Ecto neural progenitor cell (in vitro differentiated cells): Measurements from ENCODE around the gene KCNQ1.

ENCODE experiments used
- DNase-seq: peaks from one replicate; pipeline ENCODE4 v3.0.0-alpha.2; 2018; ENCODE audit warnings: low spot score

Gene KCNQ1

DNA sequence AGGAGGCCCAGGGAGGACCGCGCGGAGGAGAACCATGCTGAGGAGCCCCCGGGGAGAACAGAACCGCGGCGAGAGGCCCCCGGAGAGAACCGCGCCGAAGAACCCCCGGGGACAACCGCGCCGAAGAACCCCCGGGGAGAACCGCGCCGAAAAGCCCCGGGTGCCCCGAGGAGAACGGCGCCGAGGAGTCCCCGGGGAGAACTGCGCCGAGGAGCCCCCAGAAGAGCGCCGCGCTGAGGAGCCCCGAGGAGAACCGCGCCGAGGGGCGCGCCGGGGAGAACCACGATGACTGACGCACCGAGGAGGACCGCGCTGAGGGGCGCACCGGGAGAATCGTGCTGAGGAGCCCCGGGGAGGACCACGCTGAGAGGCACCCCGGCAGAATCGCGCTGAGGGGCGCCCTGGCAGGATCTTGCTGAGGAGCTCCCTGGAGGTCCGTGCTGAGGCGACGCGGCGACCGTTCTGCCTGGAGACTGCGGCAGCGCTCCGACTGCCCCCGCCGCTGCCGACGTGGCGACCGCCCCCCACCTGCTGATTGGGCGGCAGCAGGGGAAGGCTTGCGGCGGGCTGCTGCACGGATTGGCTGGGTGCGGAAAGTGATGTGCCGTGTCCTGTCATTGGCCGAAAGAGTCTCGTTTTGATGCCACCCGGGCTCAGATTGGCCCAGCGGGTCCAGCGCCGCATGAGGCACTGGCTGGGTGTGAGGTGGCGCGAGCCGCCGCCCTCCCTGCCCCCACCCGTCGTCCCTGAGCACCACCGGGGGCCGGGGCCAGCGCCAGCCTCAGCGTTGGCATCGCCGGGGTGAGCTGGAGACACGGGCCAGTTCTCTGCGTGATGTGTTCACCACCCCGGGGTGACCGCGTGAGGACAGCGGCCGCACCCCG is 255.0 kb downstream of the KCNQ1 start, which contains the start of gene KCNQ1OT1:
Gene KCNQ1OT1, minus strand, starts transcription at position 464 of the 884 bp plus-strand sequence.
- peak; percentile 91 for DNase-seq

DNA sequence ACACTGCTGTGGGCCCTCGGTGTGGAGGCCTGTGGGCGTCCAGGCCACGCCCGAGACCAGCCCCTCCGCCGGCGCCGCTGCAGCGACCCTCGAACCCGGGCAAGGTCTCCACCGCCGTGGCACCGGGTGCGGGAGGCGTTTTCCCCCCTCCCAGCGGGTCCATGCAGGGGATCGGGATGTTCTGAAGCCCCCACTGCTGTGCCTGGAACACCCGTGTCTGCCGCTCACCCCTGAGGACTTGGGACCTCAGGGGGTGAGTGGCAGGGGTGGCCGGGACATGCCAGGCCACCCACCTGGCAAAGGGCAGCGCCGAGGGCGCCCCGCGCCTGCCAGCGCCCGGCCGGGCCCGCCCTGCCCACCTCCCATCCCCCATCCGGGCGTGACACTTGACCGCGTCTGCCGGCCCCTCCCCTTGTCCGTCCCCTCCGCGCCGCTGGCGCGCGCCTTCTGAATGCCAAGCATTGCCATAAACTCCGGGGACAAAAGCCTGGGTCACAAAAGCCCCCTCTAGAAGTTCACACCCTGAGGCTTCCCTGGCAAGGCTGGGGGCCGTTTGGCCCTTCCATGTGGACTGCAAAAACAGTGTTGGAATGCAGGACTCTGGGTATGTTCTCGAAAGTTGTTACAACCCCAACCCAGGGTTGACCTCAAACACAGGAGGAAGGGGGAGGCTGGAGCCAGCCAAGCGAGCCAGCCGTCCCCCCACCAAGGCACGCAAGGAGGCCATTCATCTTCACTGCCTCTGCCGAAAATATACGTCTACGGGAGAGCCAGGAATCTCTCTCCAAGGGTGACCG is 255.8 kb downstream of the KCNQ1 start:
- DNase-seq: no peak

DNA sequence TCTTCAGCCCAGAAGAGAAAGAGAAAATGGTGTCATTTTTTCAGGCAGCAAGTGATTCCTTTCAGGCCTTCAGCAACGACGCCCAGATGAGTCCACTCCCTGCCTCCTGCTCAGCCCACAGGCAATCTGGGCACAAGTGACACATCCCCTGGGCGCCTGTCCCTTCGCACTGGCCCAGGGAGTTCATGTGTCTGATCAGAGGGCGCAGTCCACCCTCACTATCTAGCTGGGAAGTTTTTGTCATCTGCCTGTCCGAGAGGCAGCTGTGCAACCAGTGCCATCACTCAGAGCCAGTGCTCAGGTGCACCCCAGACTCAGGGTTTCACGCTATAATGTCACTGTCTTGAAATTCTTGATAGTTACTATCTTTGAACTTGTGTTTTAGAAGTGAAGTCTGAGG is 256.4 kb downstream of the KCNQ1 start:
- DNase-seq: no peak

DNA sequence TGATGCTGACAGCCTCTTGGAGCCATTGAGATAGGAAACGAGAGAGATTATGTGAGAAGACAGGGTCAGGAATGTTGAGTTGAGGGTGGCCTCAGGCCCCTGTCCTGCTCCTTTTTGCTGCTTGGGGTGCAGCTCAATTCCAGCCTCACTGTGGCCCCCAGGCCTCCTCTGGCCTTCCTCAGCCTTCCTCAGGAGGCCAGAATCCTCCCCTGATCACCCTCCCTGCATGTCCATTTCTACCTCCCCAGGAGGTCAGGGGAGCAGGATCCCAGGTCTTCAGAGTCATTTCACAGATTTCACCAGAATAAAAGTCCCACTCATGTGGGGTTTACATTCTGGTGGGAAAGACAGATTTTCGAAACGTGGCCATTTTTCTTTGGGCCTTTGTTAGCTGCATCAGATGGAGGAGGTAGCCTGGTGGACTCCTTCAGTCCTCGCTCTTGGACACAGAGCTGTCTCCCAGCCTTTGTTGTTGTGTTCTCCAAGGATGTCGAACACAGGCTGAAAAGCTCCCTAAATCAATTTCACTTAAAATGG is 257.2 kb downstream of the KCNQ1 start:
- no peak for DNase-seq

DNA sequence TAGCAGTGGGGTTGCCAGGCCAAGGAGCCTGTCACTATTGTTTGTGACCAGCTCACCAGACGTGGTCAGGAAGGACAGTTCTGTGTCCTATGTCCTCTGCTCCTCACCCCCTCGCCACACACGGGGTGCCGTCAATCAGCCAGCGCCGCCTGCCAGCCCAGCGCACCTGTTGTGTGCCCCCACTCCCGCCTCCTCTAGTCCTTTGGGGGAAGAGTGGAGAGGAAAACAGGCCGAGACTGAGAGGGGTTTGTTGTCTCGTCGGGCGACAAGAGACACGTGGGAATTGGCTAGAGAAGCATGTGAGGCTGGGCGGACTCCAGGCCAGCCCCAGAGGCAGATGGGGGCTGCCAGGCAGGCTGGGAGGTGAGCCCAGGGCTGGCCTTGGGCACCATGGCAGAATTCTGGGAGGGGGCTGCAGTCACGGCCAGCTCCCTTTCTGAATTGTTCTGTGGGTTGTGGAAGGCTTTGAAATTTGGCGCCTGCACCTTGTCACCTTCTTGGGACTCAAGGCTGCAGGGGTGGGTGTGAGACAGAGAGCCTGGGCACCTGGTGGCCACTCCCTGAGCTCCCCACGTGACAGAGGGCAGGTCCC is 258.1 kb downstream of the KCNQ1 start:
- DNase-seq: no peak

DNA sequence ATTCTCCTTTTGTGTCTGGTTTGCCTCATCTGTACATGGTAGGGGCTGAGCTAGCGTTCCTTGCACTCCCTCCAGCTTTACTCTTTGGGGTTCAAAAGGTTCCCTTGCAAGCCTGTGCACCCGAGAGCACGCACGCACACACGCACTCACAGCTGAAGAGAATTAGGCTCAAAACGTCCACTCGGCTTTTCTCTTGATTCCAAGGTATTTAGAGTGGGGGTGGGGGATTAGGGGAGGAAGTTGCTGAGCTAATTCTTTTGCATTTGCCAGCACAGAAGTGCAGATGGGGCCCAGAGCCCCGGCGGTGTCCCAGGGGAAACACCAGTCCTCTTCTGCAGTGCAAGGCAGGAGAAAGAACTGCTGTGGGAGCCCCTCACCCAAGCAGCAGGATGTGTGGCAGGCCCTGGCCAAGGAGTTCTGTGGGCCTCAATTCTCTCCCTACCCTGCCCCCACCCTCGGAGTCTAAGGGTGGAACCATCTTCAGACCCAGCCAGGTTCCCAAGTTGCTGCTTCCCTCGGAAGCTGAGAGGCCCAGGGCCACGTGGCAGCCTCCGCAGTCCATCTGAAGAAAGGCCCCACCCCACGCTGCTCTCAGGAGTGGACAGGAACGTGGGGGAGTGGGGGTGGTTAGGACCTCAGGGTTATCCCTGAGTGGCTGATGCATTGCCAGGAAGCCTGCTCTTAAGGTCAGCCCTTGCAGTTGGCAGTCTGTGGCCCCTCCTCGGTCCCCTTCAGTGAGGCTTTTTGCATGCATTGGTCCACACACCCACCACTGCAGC is 258.7 kb downstream of the KCNQ1 start:
- no peak for DNase-seq

DNA sequence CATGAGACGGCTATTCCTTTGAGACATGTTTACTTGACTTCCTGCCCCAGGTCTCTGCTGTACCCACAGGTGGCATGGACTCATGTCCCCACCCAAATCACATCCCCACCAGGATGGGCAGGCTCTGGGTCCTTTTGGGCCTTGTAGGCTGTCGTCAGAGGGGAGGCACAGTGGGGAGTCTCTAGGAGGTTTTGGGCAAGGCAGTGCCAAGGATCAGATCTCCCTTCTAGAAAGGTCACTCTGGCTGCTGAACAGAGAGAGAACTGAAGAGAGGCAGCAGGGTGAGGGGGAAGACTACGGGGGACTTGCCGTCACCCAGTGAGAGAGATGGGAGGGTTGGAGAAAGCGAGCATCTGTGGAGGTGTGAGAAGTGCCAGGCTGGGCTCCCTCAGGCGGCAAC is 259.5 kb downstream of the KCNQ1 start:
- no peak for DNase-seq

DNA sequence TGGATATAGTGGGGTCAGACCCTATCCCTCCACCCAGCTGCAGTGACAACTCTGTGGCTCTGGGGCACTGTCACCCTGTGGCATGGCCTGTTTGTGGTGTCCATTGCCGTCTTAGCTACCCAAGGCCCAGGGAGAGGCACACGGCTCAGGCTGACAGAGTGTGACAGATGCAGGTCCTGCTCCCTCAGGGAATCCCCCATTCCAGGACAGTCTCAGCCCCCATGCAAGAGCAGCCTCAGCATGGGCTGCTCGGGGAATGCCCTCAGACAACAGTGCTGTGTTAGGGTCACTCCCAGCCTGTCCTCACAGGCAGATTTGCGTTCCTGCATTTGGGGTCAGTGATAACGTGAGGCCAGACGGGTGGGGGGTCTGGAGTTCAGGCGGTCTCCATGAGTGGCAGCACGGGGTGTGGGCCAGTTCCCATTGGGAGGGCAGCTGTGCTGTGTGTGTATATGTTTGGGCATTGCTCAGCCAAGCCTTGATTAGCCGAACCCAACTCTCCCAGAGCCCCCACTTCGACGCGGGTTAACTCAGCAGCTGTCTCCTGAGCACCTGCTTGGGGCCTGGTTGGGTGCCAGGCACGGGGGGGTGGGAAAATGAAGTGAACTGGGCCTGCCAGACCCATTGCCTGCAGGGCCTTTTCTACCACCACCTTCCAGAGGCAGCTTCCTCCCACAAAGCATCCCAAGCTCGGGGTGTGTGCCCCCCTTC is 260.2 kb downstream of the KCNQ1 start:
- DNase-seq: no peak

DNA sequence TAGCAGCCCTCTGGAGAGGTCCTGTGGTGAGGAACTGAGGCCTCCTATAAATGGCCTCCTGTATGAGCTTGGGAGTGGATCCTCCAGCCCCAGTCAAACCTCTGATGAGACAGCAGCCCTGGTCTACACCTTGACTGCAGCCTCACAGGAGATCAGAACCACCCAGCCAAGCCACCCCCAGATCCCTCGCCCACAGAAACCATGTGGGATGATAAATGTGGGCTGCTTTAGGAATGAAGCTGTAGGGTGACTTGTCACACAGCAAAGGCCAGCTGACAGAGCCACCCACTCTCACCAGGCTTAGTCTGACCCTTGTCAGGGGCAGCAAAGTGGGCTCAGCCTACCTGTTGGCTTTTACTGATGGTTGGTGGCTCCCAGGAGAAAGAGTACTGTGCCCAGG is 261.5 kb downstream of the KCNQ1 start:
- DNase-seq: no peak

DNA sequence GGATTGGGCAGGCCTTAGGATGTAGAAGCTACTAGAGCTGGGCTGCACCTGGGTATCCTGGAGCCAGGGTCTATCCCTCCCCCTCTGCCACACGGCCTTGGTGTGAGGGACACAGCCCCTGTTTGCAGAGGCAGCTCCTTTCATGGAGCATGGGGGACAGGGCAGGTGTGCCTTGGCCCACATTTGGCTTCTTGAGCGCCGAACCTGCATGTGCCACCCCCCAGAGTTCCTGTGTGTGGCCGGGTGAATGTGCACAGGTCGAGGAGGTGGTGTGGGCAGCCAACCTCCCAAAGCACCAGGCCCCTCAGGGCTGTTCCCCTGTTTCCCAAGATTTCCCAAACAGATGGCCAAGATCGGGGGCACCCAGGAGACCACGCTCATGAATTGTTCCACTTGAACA is 262.9 kb downstream of the KCNQ1 start:
- no peak for DNase-seq

DNA sequence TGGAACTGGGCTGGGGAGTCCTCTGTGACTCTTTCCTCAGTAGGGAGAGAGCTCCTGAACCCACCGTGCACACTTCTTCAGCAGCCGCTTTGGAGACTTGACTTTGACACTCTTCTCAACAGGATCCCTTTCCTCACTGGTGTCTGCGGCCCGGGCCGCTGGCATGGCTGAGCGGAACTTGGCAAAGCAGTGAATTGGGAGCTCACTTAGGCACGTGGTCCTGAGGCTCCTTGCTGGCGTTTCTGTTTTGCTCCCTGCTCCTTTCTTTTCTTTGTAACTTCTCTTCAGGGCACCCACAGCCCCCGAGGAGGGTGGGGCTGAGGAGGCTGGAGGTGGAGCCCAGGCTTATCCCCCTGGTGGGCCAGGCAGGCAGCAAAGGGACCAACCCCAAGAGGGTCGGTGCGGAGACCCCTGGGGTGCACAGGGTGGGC is 263.4 kb downstream of the KCNQ1 start:
- no peak for DNase-seq

DNA sequence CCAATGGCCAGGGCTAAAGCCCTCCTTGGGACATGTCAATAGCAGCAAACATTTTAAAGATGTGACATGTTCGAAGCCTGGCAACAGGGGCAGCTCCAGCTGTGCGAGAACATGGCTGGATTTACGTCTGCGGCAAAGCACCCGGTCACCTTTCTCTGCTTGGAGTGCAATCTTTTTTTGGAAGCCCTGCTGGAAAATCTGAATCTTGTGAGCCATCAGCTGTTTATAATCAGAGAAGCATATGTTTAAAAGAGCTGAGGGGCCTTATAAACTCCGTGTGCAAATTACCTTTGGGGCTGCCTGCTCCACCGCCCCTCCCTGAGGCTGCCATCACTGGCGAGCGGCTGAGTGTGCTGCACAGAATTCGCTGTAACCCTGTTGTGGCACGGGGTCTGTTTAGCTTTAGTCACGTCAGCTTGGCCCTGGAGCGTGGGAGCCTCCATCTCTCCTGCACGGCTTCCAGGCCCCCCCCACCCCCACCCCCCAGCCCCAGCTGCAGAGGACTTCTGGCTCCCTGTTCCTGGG is 264.0 kb downstream of the KCNQ1 start:
- no peak for DNase-seq

DNA sequence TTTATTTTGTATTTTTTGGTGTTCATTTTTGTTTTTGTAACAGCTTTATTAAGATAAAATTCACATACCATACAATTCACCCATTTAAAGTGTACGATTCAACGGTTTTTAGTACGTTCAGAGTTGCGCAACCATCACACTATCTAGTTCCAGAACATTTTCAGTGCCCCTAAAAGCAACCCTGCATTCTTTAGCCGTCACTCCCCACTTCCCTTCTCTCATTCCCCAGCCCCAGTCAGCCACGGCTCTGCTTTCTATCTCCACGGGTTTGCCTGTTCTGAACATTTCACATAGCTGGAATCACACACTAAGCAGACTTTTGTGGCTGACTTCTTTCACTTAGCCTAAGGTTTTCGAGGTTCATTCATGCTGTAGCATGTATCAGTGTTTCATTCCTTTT is 264.6 kb downstream of the KCNQ1 start:
- no peak for DNase-seq

DNA sequence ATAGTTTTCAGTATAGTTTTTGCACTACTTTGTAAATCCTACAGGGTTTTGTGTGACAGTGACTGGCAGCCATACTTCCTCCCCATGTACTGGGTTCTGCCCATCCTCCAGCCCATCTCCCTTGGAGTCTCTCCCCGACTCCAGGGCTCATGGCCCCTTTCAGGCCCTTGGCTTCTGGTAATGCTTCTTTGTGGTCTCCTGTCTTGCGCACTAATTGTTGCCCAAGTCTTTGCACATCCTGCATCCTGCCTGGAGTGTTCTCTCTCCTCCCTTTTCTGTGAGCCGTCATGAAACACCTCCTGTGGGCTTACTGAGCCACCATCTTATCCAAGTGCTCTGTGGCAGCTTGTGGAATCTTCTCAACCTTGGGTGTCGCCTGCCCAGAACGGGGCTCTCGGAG is 266.4 kb downstream of the KCNQ1 start:
- DNase-seq: no peak

DNA sequence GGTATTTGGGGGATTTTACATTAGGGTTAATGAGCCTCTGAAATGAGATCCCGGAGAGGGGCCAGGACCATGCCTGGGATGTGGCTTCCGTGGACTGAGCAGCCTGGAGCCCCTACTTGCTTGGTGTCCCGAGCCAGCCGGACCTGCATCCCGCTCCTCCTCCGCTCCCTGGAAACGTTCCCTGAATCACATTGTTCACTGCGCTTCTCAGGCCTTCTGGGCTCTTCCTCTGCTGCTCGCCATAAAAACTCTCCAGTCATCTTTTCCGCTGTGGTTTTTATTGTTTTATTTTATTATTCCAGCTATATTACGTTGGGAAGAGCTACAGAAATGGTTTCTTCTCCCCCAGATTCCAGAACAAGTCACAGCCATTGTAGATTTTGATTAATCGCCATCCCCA is 268.3 kb downstream of the KCNQ1 start:
- DNase-seq: no peak

DNA sequence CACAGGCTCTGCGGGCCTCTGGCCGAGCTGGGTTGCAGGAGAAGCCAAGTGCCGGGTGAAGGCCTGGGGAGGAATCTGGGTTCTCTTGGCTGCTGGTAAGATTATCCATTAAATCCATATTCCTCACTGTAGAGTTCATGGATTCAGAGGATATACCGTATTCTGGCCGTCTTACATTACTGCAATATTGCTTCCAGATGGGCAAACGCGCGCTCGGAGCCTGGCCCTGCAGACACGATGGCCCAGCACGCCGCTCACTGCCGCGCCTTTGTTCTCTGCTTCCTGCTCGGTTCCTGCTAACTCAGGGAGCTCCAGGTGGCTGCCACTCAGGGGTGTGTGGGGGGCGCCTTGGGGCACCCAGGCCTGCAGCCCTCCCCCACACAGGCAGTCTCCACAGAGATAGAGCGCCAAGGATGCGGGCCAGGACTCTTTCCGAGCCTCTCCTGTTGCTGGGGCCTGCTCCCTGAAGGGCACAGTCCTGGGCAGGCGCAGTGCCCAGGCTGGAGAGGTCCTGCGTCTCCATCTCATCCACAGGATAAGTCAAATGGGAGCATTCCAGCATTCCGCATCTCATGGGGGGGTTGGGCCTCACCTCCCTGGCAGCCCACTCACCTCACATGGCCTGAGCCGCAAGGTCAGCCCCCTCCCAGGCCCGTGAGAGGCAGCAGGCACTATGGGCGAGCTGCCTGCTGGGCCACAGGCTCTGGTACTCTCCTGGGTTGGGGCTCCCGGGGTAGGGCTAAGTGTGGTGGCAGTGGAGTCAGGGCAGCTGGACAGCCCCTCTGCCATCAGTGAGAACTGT is 269.1 kb downstream of the KCNQ1 start:
- DNase-seq: no peak

DNA sequence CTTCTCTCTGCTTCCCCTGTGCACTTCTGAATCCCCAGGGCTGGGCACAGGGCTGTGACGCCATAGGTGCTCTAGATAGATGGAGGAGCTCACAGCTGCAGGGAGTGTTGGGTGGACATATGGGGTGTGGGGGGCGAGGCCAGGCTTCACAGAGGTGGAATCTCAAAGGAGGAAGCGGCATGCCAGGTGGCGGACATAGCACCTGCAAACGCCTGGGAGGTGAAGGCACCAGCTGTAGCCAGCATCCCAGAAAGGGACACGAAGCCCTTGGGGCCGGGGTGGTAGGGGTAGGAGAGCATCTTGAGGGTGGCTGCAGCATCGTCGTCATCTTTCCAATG is 269.6 kb downstream of the KCNQ1 start:
- no peak for DNase-seq

DNA sequence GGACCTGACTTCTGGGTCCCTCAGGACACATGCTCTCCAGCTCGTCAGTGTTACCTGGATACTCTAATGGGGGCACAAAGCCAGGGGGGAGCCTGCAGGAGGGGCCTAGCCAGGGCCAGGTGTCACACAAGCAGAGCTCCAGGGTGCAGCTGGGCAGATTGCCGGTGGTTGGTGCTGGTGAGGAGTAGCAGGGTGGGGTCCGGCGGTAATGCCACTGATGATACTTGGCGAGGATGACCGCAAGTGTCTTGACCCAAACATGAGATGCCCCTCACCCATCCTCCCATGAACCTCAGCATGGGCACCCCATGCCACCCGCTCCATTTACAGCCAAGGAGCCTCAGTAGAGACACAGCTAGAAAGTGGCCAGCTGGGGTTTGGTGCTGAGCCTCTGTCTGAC is 270.1 kb downstream of the KCNQ1 start:
- DNase-seq: no peak

DNA sequence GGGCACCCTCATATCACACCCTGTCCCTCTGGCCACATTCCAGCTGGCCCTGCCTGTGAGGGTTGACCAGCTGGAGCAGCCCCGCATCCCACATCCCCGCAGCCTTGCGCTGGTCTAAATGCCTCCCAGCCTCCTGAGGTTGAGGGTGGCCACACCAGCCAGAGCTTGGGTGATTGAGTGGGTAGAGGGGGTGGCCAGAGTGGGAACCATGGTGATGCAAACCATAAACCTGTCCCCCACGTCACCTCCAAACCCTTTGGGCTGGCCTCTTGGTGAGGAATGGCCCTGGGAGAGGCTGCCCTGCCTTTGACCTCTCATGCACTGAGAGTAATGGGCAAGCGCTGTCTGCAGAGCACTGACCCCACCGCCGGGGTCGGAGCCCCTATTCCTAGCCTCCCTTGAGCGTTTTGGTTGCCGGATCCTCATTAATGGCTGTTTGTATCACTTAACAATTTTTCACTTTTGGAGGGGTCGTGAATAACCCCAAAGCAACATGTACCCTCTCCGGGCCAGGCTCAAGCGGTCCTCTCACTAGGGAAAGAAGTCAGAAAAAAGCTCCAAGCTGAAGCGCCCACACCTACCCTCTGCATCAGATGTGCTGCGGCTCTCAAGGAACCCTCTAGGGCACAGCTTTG is 271.0 kb downstream of the KCNQ1 start:
- no peak for DNase-seq
